Liver (tissue), 9 donors: ENCODE results near the gene RALGAPB. TPM values are rescaled to one million over a fixed set of nuclear protein-coding genes. Genes with fewer than 3 reads are reported as not detected.
"Not testable (repeated sequence)": the region's sequence is repeated elsewhere in the genome, so short reads cannot be mapped to it uniquely, and the experiment has no call there.

Source experiments
- DNase-seq: peaks from one replicate; pipeline ENCODE4 v3.0.0-alpha.2; 2017; ENCODE audit warnings: low spot score
- H3K27ac ChIP-seq, 2 donors: one replicate each; pipeline ENCODE4 v1.7.0; 2013; ENCODE audit warnings: inconsistent platforms in 2 of 2, low read length in 2 of 2, control low read depth in 1 of 2, low read depth in 1 of 2, mild to moderate bottlenecking in 1 of 2
- H3K27me3 ChIP-seq, 4 donors: one replicate each; pipeline versions ENCODE4 v1.6.1 to v1.7.0; 2013; ENCODE audit warnings: low read length in 3 of 4, inconsistent platforms in 1 of 4, mild to moderate bottlenecking in 1 of 4, moderate library complexity in 1 of 4; ENCODE audit not compliant: control insufficient read depth in 4 of 4, insufficient read depth in 4 of 4
- H3K36me3 ChIP-seq, 4 donors: one replicate each; pipeline versions ENCODE4 v1.6.1 to v1.7.0; 2013; ENCODE audit warnings: low read length in 3 of 4, mild to moderate bottlenecking in 3 of 4, low read depth in 1 of 4, moderate library complexity in 1 of 4; ENCODE audit not compliant: control insufficient read depth in 4 of 4, insufficient read depth in 3 of 4
- H3K4me1 ChIP-seq, 4 donors: one replicate each; pipeline versions ENCODE4 v1.6.1 to v1.7.0; 2013; ENCODE audit warnings: low read length in 3 of 4, mild to moderate bottlenecking in 3 of 4, moderate library complexity in 1 of 4; ENCODE audit not compliant: control insufficient read depth in 4 of 4, insufficient read depth in 4 of 4
- H3K4me3 ChIP-seq, 3 donors: one replicate each; pipeline versions ENCODE4 v1.6.1 to v1.7.0; 2013; ENCODE audit warnings: low read length in 3 of 3, control low read depth in 1 of 3, low read depth in 1 of 3, mild to moderate bottlenecking in 1 of 3
- H3K9ac ChIP-seq, 2 donors: one replicate each; pipeline ENCODE4 v1.7.0; 2013; ENCODE audit warnings: low read length in 2 of 2, mild to moderate bottlenecking in 2 of 2, moderate library complexity in 2 of 2, control low read depth in 1 of 2, low read depth in 1 of 2
- H3K9me3 ChIP-seq, 4 donors: one replicate each; pipeline versions ENCODE4 v1.6.1 to v1.7.0; 2013; ENCODE audit warnings: low read length in 3 of 4; ENCODE audit not compliant: control insufficient read depth in 4 of 4
- EGR1 ChIP-seq, 2 donors: IDR thresholded peaks; 2 replicates each; pipeline ENCODE4 v1.6.1; 2016 to 2018; ENCODE audit warnings: antibody characterized with exemption in 2 of 2, low read depth in 2 of 2
- FOXA2 ChIP-seq: IDR thresholded peaks from 2 replicates; pipeline ENCODE4 v1.6.1; 2016; ENCODE audit warnings: antibody characterized with exemption
- GABPA ChIP-seq, 2 donors: IDR thresholded peaks in 1 of 2; conservative IDR thresholded peaks in 1 of 2; 2 replicates each; pipeline ENCODE4 v1.6.1; 2016; ENCODE audit warnings: antibody characterized with exemption in 2 of 2, mild to moderate bottlenecking in 1 of 2, moderate library complexity in 1 of 2
- HNF4G ChIP-seq: IDR thresholded peaks from 2 replicates; pipeline ENCODE4 v1.6.1; 2016; ENCODE audit warnings: antibody characterized with exemption
- JUND ChIP-seq, 2 donors: IDR thresholded peaks; 2 replicates each; pipeline ENCODE4 v1.6.1; 2016; ENCODE audit warnings: antibody characterized with exemption in 2 of 2
- NR2F2 ChIP-seq: IDR thresholded peaks from 2 replicates; pipeline ENCODE4 v1.6.1; 2016; ENCODE audit warnings: antibody characterized with exemption
- RAD21 ChIP-seq, 2 donors: IDR thresholded peaks; 2 replicates each; pipeline ENCODE4 v1.6.1; 2016; ENCODE audit warnings: antibody characterized with exemption in 2 of 2, mild to moderate bottlenecking in 2 of 2
- RXRA ChIP-seq, 2 donors: IDR thresholded peaks; 2 replicates each; pipeline ENCODE4 v1.6.1; 2017 to 2018; ENCODE audit warnings: antibody characterized with exemption in 2 of 2, mild to moderate bottlenecking in 1 of 2
- TAF1 ChIP-seq: conservative IDR thresholded peaks from 2 replicates; pipeline ENCODE4 v1.6.1; 2016; ENCODE audit warnings: antibody characterized with exemption, mild to moderate bottlenecking
- YY1 ChIP-seq: IDR thresholded peaks from 2 replicates; pipeline ENCODE4 v1.6.1; 2016; ENCODE audit warnings: antibody characterized with exemption, mild to moderate bottlenecking
- WGBS: extraction: QIAGEN DNeasy Blood & Tissue Kit; methylation state at CpG from one replicate; pipeline ENCODE4 v1.1.7; 2013; 5-methylcytosine and 5-hydroxymethylcytosine counted together
- polyA plus RNA-seq, 2 donors: library from polyadenylated mRNA; stranded (reverse) in 1 of 2; unstranded in 1 of 2; fragments of 200-250 nt in 1 of 2; fragments of >200 nt in 1 of 2; fragmentation: Nextera tagmentation in 1 of 2; extraction: Ambion mirVana in 1 of 2; gene quantifications; one replicate each; pipeline versions ENCODE4 v1.2.1 to v1.2.3, GENCODE V29; 2013 to 2015
- total RNA-seq, 2 donors: library from RNA; depleted of rRNA; stranded (reverse); fragments of >200 nt; gene quantifications; one replicate each; pipeline ENCODE4 v1.2.3, GENCODE V29; 2014
- TF ChIP-seq, protein P1 (sequence below): IDR thresholded peaks from 2 replicates; pipeline ENCODE4 v1.6.1; 2016; ENCODE audit warnings: antibody characterized with exemption
- TF ChIP-seq, protein P2 (sequence below): IDR thresholded peaks from 2 replicates; pipeline ENCODE4 v1.6.1; 2016; ENCODE audit warnings: antibody characterized with exemption
- TF ChIP-seq, protein P3 (sequence below): fragments of 150-350 bp; IDR thresholded peaks from 2 replicates; pipeline ENCODE4 v1.5.1; 2017; ENCODE audit warnings: improper control_type of control experiment, low read depth, low read length; ENCODE audit not compliant: missing input control
- donor health status: healthy.
- donor health status: healthy.
- donor health status: healthy.
- donor health status: healthy.
- donor health status: healthy.

Gene RALGAPB
- total and polyA plus RNA-seq, 4 donors, result 4.3 to 19.7 (median 9.5) TPM

DNA sequence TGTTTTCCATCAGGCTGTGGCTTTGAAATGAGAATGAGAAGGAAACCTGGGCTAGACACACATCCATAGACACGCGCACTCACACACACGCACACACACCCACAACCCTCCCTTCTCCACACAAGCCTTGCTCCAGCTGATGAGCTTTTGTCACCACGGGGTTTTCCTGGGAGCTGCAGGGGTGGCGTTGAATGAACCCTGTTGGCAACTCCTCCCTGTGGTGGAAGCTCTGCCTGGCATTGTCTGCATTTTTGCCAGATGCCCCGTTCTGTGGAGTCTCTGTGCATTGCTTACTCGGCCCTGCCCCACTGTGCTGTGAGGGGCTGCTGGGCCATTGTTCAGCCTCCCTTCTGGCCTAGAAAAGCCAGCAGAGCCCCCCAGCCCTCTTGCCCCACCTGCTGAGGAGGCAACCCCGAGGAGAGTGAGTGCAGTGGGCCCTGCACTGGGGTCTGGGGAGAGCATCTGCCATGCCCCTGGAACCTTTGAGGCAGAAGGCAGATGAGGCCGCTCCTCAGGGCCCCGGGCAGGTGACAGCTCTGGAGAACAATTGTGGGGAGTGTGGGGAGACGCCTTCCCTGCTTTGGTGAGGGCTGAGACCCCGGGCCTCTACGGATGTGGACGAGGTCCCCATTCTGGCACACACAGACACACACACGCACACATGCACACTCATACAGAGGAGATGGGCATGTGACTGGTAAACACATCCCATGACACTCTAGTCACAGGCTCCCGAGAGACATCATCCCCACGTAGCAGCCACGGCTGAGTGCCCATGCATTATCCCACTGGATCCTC, 118.2 kb downstream of the RALGAPB start:
- no peaks in the 10 kb centered on the region for H3K27me3 ChIP-seq
- WGBS, result 88% methylated on average over 18 of the region's 18 CpGs
- H3K36me3 ChIP-seq, result no peaks in the 10 kb centered on the region
- no peak for DNase-seq
- no peak overlapping the region for H3K27ac ChIP-seq
- H3K4me3 ChIP-seq, result no peak overlapping the region
- TF ChIP-seq HNF4G (no peak), FOXA2 (no peak), YY1 (no peak), NR2F2 (no peak), RXRA (IDR thresholded peaks at IDR 0.05) (no peak), RAD21 (IDR thresholded peaks at IDR 0.05) (no peak), JUND (IDR thresholded peaks at IDR 0.05) (no peak), TAF1 (no peak), GABPA (IDR thresholded peaks at IDR 0.05 in 1 of 2, conservative IDR thresholded peaks at IDR 0.05 in 1 of 2) (no peak), EGR1 (IDR thresholded peaks at IDR 0.05; ENCODE audit: low read depth in 2 of 2) (no peak)
- TF ChIP-seq, protein P1, sequence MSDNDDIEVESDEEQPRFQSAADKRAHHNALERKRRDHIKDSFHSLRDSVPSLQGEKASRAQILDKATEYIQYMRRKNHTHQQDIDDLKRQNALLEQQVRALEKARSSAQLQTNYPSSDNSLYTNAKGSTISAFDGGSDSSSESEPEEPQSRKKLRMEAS, result no peak
- TF ChIP-seq, protein P2, sequence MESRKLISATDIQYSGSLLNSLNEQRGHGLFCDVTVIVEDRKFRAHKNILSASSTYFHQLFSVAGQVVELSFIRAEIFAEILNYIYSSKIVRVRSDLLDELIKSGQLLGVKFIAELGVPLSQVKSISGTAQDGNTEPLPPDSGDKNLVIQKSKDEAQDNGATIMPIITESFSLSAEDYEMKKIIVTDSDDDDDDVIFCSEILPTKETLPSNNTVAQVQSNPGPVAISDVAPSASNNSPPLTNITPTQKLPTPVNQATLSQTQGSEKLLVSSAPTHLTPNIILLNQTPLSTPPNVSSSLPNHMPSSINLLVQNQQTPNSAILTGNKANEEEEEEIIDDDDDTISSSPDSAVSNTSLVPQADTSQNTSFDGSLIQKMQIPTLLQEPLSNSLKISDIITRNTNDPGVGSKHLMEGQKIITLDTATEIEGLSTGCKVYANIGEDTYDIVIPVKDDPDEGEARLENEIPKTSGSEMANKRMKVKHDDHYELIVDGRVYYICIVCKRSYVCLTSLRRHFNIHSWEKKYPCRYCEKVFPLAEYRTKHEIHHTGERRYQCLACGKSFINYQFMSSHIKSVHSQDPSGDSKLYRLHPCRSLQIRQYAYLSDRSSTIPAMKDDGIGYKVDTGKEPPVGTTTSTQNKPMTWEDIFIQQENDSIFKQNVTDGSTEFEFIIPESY, result no peak
- H3K9me3 ChIP-seq, result no peaks in the 10 kb centered on the region
- no peak overlapping the region for H3K9ac ChIP-seq
- peaks cover 0 to 2% (median under 1%) of the 10 kb centered on the region in 4 donors for H3K4me1 ChIP-seq

DNA sequence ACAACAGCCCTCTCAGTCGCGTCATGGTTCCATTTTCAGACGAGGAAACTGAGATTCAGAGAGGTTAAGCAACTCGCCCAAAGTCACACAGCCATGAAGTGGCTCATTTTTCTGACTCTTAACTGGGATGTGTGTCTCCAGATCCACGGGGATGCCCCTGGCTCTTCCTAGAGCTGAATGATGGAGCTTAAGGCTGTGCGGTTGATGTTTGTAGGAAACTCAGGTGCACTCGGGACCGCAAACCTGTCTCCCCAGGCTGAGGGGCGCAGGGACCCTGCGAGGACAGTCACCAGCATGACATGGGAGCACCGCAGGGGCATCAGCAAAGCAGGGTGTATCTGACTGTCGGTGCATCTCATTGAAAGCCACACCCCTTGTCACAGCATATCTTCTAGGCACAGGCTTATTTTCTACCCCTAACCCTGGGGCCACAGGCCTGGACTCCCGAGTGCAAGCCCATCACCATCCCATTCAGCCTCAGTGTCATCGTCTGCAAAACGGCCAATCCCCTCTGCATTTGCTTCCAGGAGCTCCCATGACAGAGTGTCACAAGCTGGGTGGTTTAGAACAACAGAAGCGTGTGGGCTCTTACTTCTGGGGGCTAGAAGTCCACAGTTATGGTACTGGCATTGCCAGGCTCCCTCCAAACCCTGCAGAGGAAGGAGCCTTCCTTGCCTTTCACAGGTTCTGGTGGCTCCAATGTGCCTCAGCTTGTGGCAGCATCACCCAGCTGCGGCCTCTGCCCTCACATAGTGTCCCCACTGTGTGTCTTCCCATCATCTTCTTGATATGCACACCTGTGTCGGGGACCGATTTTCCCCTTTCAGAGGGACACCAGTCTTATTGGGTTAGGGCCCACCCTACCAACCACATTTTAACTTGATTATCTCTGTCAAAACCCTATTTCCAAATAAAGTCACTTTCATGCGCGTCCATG, 119.1 kb downstream of the RALGAPB start:
- Histone ChIP-seq H3K36me3 (no peaks in the 10 kb centered on the region), H3K27me3 (no peaks in the 10 kb centered on the region), H3K4me1 (no peaks in the 10 kb centered on the region), H3K9me3 (no peaks in the 10 kb centered on the region), H3K27ac (no peak overlapping the region), H3K4me3 (no peak overlapping the region), H3K9ac (no peak overlapping the region)
- 90% methylated on average over 21 of the region's 21 CpGs for WGBS
- TF ChIP-seq YY1, result no peak
- no peak for TF ChIP-seq FOXA2
- TF ChIP-seq, protein P3, sequence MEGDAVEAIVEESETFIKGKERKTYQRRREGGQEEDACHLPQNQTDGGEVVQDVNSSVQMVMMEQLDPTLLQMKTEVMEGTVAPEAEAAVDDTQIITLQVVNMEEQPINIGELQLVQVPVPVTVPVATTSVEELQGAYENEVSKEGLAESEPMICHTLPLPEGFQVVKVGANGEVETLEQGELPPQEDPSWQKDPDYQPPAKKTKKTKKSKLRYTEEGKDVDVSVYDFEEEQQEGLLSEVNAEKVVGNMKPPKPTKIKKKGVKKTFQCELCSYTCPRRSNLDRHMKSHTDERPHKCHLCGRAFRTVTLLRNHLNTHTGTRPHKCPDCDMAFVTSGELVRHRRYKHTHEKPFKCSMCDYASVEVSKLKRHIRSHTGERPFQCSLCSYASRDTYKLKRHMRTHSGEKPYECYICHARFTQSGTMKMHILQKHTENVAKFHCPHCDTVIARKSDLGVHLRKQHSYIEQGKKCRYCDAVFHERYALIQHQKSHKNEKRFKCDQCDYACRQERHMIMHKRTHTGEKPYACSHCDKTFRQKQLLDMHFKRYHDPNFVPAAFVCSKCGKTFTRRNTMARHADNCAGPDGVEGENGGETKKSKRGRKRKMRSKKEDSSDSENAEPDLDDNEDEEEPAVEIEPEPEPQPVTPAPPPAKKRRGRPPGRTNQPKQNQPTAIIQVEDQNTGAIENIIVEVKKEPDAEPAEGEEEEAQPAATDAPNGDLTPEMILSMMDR, result no peak
- TF ChIP-seq, protein P1, result no peak
- DNase-seq, result peak; percentile 66

DNA sequence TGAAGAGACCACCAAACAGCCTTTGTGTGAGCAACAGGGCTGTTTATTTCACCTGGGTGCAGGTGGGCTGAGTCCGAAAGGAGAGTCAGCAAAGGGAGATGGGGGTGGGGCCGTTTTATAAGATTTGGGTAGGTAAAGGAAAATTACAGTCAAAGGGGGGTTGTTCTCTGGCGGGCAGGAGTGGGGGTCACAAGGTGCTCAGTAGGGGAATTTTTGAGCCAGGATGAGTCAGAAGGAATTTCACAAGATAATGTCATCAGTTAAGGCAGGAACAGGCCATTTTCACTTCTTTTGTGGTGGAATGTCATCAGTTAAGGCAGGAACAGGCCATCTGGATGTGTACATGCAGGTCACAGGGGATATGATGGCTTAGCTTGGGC, 119.8 kb downstream of the RALGAPB start:
- H3K9ac ChIP-seq, H3K27ac ChIP-seq, H3K9me3 ChIP-seq, H3K27me3 ChIP-seq, DNase-seq, H3K36me3 ChIP-seq, H3K4me3 ChIP-seq, H3K4me1 ChIP-seq: not testable (repeated sequence)
- 84% methylated on average over 3 of the region's 3 CpGs for WGBS

DNA sequence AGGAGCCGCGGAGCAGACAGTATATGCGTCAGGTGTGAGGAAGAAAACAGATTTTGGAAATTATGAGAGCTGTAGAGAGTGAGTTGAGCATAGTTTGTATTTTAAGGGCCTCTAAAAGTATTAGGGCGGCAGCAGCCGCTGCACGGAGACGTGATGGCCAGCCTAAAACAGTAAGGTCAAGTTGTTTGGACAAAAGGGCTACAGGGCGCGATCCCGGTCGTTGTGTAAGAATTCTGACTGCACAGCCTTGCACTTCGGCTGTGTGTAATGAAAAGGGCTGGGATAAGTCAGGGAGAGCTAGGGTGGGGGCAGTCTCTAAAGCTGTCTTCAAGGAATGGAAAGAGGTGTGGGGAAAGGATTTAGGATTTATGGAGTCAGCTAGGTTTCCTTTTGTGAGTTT, 121.6 kb downstream of the RALGAPB start:
- H3K27me3 ChIP-seq, H3K9ac ChIP-seq, H3K27ac ChIP-seq, DNase-seq, H3K4me1 ChIP-seq, H3K9me3 ChIP-seq, H3K36me3 ChIP-seq, H3K4me3 ChIP-seq: not testable (repeated sequence)
- WGBS, result 86% methylated on average over 12 of the region's 12 CpGs

DNA sequence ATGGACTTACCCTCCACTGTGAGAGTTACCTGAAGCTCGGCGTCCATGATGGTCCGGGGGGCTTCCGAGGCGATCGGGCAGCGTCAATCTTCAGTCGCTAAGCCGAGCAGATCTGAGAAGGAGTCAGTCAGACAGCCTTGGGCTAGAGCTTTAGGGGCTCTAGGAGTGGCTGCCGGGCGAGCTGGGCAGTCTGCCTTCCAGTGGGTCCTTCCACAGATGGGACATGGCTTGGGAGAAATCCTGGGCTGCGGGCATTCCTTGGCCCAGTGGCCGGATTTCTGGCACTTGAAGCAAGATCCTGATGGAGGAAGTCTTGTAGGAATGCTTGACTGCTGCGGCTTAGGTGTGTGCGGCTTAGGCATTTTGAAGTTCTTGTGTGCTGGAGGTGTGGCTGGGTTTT, 123.2 kb downstream of the RALGAPB start:
- not testable (repeated sequence) for H3K9me3 ChIP-seq, H3K4me3 ChIP-seq, H3K27ac ChIP-seq, H3K36me3 ChIP-seq, H3K4me1 ChIP-seq, H3K9ac ChIP-seq, DNase-seq, H3K27me3 ChIP-seq
- WGBS, result 88% methylated on average over 15 of the region's 15 CpGs
